Caco-2 (cell line): ENCODE data around the gene GRB10. TPM values are rescaled to one million over a fixed set of nuclear protein-coding genes. Genes with fewer than 3 reads are reported as not detected.

ENCODE experiments used
- BruUV-seq: library from RNA; stranded (reverse); fragments of 400-500 nt; replicated peaks from 2 replicates; lab custom pipeline; 2021; lab: Mats Ljungman, UMichigan
- CTCF ChIA-PET: fragments of 300-600 bp; sonication (Branson Sonifier 250); formaldehyde crosslinking; loops from one replicate; lab custom pipeline; 2022; ENCODE audit warnings: antibody characterized with exemption; lab: Charles Lee
- POLR2A ChIA-PET: fragments of 300-600 bp; sonication (Branson Sonifier 250); formaldehyde crosslinking; loops from one replicate; lab custom pipeline; 2022; ENCODE audit warnings: antibody characterized with exemption; lab: Charles Lee
- DNase-seq, 2 experiments: peaks; one replicate each; pipeline versions ENCODE4 v3.0.0 to v3.0.0-alpha.2; 2020 to 2022
- H3K27me3 ChIP-seq: replicated peaks from 2 replicates; pipeline ENCODE4 v1.6.0; 2011; ENCODE audit warnings: low read length; ENCODE audit not compliant: control insufficient read depth, insufficient read depth
- H3K36me3 ChIP-seq: 2 replicates; pipeline ENCODE4 v1.5.1; 2011; ENCODE audit warnings: low read length; ENCODE audit not compliant: control insufficient read depth, insufficient read depth
- H3K4me1 ChIP-seq: fragments of 250-450 bp; sonication (Bioruptor Pico); 2 replicates; pipeline ENCODE4 v1.5.1; 2020; ENCODE audit warnings: mild to moderate bottlenecking
- H3K4me3 ChIP-seq: 2 replicates; pipeline ENCODE4 v1.5.1; 2011; ENCODE audit warnings: low read depth, mild to moderate bottlenecking, control low read depth, low read length
- H3K9me3 ChIP-seq: fragments of 250-450 bp; sonication (Bioruptor Pico); 2 replicates; pipeline ENCODE4 v1.5.1; 2020; ENCODE audit warnings: mild to moderate bottlenecking, moderate library complexity
- H3K27ac Mint-ChIP-seq: one replicate; pipeline ENCODE4 v1.8.0; 2022; ENCODE audit warnings: mixed read lengths; ENCODE audit not compliant: unreplicated experiment
- H3K27me3 Mint-ChIP-seq: one replicate; pipeline ENCODE4 v1.8.0; 2022; ENCODE audit warnings: mixed read lengths; ENCODE audit not compliant: insufficient read depth, unreplicated experiment
- H3K36me3 Mint-ChIP-seq: one replicate; pipeline ENCODE4 v1.8.0; 2022; ENCODE audit warnings: mild to moderate bottlenecking, mixed read lengths; ENCODE audit not compliant: insufficient read depth, unreplicated experiment
- H3K4me1 Mint-ChIP-seq: one replicate; pipeline ENCODE4 v1.8.0; 2022; ENCODE audit warnings: low read depth, mixed read lengths; ENCODE audit not compliant: unreplicated experiment
- H3K4me3 Mint-ChIP-seq: one replicate; pipeline ENCODE4 v1.8.0; 2022; ENCODE audit warnings: mild to moderate bottlenecking, moderate library complexity, mixed read lengths; ENCODE audit not compliant: unreplicated experiment
- H3K9me3 Mint-ChIP-seq: one replicate; pipeline ENCODE4 v1.8.0; 2022; ENCODE audit warnings: mixed read lengths; ENCODE audit not compliant: unreplicated experiment
- CTCF ChIP-seq, 2 experiments: fragments of 200-600 bp in 1 of 2; IDR thresholded peaks; 1 replicate in 1 of 2; 2 replicates in 1 of 2; pipeline versions ENCODE4 v1.5.1 to v1.8.0; 2011 to 2022; ENCODE audit warnings: antibody characterized with exemption in 1 of 2, control low read depth in 1 of 2, inconsistent platforms in 1 of 2, low read depth in 1 of 2, low read length in 1 of 2, mild to moderate bottlenecking in 1 of 2, moderate library complexity in 1 of 2; ENCODE audit not compliant: insufficient read depth in 1 of 2, severe bottlenecking in 1 of 2, unreplicated experiment in 1 of 2
- intact Hi-C: fragments of 100-400 bp; cut with micrococcal nuclease; formaldehyde crosslinking; loops from one replicate; pipeline ENCODE4 v1.10.0; 2022; ENCODE audit not compliant: unreplicated experiment
- total RNA-seq: library from RNA; stranded (reverse); gene quantifications from 2 replicates; pipeline ENCODE4 v1.2.3, GENCODE V29; 2022

GRB10 gene
- total RNA-seq, 1 experiment from 2014 or later = 79.3 TPM

GRCh38 chr7:50633414-50633710 lies 149.3 kb downstream of the GRB10 start:
- ChIA-PET CTCF (interaction anchor here (0.9 to 1.4 kb wide), 2 partner anchors 18 to 529 kb away, joined by 3 to 7 read pairs; no protein-coding TSS in a partner anchor), POLR2A (no interaction called here)
- Mint-ChIP-seq H3K4me1 (peaks cover 21% of the 10 kb centered on the region), H3K36me3 (peaks cover 12% of the 10 kb centered on the region), H3K4me3 (no peak overlapping the region), H3K9me3 (peaks cover 13% of the 10 kb centered on the region), H3K27me3 (no peaks in the 10 kb centered on the region), H3K27ac (no peak overlapping the region)
- Histone ChIP-seq H3K4me3 (no peak overlapping the region), H3K27me3 (no peaks in the 10 kb centered on the region), H3K4me1 (peaks cover 9% of the 10 kb centered on the region), H3K9me3 (0 out of 2 replicates have a peak, but pooled peaks cover 3% of the 10 kb centered on the region), H3K36me3 (no peaks in the 10 kb centered on the region)
- intact Hi-C loops = loop anchor here (1.0 to 10.0 kb wide), 3 partner anchors 19 to 371 kb away; no protein-coding TSS in a partner anchor
- BruUV-seq = no TSS peak
- DNase-seq = no peak
- no peak for TF ChIP-seq CTCF (IDR thresholded peaks at IDR 0.05; ENCODE audit: insufficient read depth in 1 of 2, low read depth in 1 of 2, low read length in 1 of 2, severe bottlenecking in 1 of 2, unreplicated experiment in 1 of 2)

GRCh38 chr7:50632561-50633413 lies 149.9 kb downstream of the GRB10 start:
- peaks cover 13% of the 10 kb centered on the region for H3K9me3 Mint-ChIP-seq
- peaks cover 21% of the 10 kb centered on the region for H3K4me1 Mint-ChIP-seq
- no peak overlapping the region for H3K4me3 Mint-ChIP-seq
- H3K27me3 ChIP-seq = no peaks in the 10 kb centered on the region
- H3K4me3 ChIP-seq = no peak overlapping the region
- ChIA-PET CTCF (interaction anchor here (0.7 to 0.9 kb wide), 2 partner anchors 67 to 530 kb away, joined by 3 read pairs; partner anchors contain the start of gene DDC), POLR2A (no interaction called here)
- no peaks in the 10 kb centered on the region for H3K36me3 ChIP-seq
- no peak overlapping the region for H3K27ac Mint-ChIP-seq
- BruUV-seq = no TSS peak
- peak; percentile 90 to 94 for TF ChIP-seq CTCF (IDR thresholded peaks at IDR 0.05; ENCODE audit: insufficient read depth in 1 of 2, low read depth in 1 of 2, low read length in 1 of 2, severe bottlenecking in 1 of 2, unreplicated experiment in 1 of 2)
- peaks cover 12% of the 10 kb centered on the region for H3K36me3 Mint-ChIP-seq
- H3K27me3 Mint-ChIP-seq = no peaks in the 10 kb centered on the region
- peaks cover 9% of the 10 kb centered on the region for H3K4me1 ChIP-seq
- DNase-seq = peak; percentile 61 to 72
- H3K9me3 ChIP-seq = 0 out of 2 replicates have a peak, but pooled peaks cover 3% of the 10 kb centered on the region
- intact Hi-C loops = loop anchor here (1.0 to 10.0 kb wide), 3 partner anchors 18 to 372 kb away; no protein-coding TSS in a partner anchor

GRCh38 chr7:50631639-50632038 lies 151.1 kb downstream of the GRB10 start:
- no peak for DNase-seq
- H3K27me3 ChIP-seq = no peaks in the 10 kb centered on the region
- CTCF ChIA-PET = no interaction called here
- Mint-ChIP-seq H3K9me3 (peaks cover 13% of the 10 kb centered on the region), H3K27me3 (no peaks in the 10 kb centered on the region), H3K4me3 (no peak overlapping the region), H3K27ac (peak overlapping the region; percentile 29), H3K4me1 (peaks cover 21% of the 10 kb centered on the region), H3K36me3 (peaks cover 12% of the 10 kb centered on the region)
- 0 out of 2 replicates have a peak, but pooled peaks cover 3% of the 10 kb centered on the region for H3K9me3 ChIP-seq
- peaks cover under 1% of the 10 kb centered on the region; the same call in 1 of the 2 replicates for H3K36me3 ChIP-seq
- intact Hi-C loops = loop anchor here (2.0 to 10.0 kb wide), 2 partner anchors 17 to 373 kb away; no protein-coding TSS in a partner anchor
- H3K4me3 ChIP-seq = no peak overlapping the region
- H3K4me1 ChIP-seq = peaks cover 9% of the 10 kb centered on the region
- BruUV-seq = no TSS peak
- no peak for TF ChIP-seq CTCF (IDR thresholded peaks at IDR 0.05; ENCODE audit: insufficient read depth in 1 of 2, low read depth in 1 of 2, low read length in 1 of 2, severe bottlenecking in 1 of 2, unreplicated experiment in 1 of 2)
- POLR2A ChIA-PET = no interaction called here
